Stimulated activated CD4-positive, alpha-beta T cell treated with anti-CD3 and anti-CD28 coated beads, Interleukin-15, amount 100 ng/mL, for 48 hours (primary cell): ENCODE measurements around the gene MPDU1.
"Not testable (repeated sequence)": the region's sequence is repeated elsewhere in the genome, so short reads cannot be mapped to it uniquely, and the experiment has no call there.

Experiments used
- DNase-seq, 2 donors: peaks; one replicate each; pipeline ENCODE4 v3.0.0-alpha.2; 2020; ENCODE audit warnings: low read depth in 2 of 2

Gene MPDU1

GRCh38 chr17:7614425-7615264 is 31.0 kb downstream of the MPDU1 start, which contains the start of gene FXR2:
Gene FXR2 (minus strand): TSS chr17:7614897. CDS start chr17:7614532, 365 bp downstream.
- DNase-seq, result peak; percentile 99

- no peak for DNase-seq
Measured at GRCh38 chr17:7615265-7615747, 31.7 kb downstream of the MPDU1 start.

DNA sequence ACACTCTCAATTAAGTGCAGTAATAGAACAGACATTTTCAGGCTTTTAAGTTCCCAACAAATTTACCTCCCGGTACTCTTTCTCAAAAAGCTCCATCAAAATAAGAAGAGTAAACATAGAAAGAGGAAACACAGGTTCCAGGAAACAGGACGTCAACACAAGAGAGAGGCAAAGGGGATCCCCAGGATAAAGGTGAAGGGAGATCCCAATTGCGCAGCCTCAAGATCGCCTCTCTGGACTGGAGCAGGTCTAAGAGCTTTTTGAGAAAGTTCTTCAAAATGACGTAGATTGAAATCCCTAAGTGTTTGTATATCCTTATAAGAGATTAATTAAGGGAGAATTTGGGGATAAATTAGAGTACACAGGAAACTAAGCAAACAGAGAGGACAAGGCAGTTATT is 35.0 kb downstream of the MPDU1 start:
- DNase-seq, result no peak

GRCh38 chr17:7620835-7621234 is 37.2 kb downstream of the MPDU1 start:
- no peak for DNase-seq

GRCh38 chr17:7623661-7624060 is 40.0 kb downstream of the MPDU1 start:
- no peak for DNase-seq

GRCh38 chr17:7625749-7626148 is 42.1 kb downstream of the MPDU1 start:
- DNase-seq, result not testable (repeated sequence)

DNA sequence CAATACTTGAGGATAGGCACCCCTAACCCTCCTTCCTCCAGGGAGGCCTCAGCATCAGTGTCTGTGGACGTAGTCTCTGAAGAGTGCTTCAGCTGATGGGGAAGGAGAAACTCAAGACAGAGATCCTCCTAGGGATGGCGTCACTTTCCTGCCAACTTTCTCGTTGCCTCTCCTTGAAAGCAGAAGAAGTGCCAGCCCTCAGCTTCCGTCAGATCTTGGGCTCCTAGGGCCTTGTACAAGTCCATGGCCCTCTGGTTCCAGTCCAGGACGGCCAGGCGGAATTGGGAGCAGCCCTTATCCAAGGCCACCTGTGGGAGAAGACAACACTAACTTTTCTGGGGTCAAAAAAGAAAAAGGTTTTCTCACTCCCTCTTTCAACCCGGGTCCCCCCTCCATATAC is 42.7 kb downstream of the MPDU1 start:
- no peak for DNase-seq

- no peak for DNase-seq
Measured at GRCh38 chr17:7626956-7627249, 43.3 kb downstream of the MPDU1 start.

GRCh38 chr17:7627250-7628121 is 43.8 kb downstream of the MPDU1 start, which contains the start of gene SAT2:
Gene SAT2 (minus strand): TSS chr17:7627821. CDS start chr17:7627635, 186 bp downstream.
- peak; percentile 71 to 86 for DNase-seq

GRCh38 chr17:7629939-7630571 is 46.4 kb downstream of the MPDU1 start, which contains the start of gene SHBG:
Gene SHBG (plus strand): TSS chr17:7630135. CDS start chr17:7630173, 38 bp downstream.
- no peak for DNase-seq

- no peak for DNase-seq
Measured at GRCh38 chr17:7631398-7632380, 48.0 kb downstream of the MPDU1 start.

DNA sequence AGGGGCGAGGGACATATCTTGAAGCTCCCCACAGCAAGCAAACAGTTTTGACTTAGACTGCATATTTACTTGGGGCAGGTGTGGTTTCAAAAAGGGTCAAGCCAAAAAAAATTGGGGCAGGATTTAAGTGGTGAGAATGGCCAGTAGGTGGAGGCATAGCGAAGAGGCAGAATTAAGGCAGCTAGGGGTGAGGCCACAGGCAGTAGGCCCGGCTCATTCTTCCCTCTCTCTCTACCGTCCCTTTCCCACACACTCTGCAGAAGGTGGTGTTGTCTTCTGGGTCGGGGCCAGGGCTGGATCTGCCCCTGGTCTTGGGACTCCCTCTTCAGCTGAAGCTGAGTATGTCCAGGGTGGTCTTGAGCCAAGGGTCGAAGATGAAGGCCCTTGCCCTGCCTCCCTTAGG is 48.8 kb downstream of the MPDU1 start:
- peak in 1 of 2 donors; percentile 18 for DNase-seq

DNA sequence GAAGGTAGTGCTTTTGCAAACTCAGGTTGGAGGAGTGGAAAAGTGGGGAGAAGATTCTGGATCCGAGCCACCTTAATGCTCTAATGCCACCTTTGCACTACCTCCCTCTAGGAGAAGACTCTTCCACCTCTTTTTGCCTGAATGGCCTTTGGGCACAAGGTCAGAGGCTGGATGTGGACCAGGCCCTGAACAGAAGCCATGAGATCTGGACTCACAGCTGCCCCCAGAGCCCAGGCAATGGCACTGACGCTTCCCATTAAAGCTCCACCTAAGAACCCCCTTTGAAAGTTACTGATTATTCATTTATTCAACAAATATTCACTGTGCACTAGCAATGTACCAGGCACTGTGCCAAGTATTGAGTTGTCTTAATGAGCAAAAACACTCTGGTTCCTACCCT is 49.4 kb downstream of the MPDU1 start:
- no peak for DNase-seq

GRCh38 chr17:7634384-7634783 is 50.7 kb downstream of the MPDU1 start:
- DNase-seq, result no peak

- no peak for DNase-seq
Measured at GRCh38 chr17:7636163-7636562, 52.5 kb downstream of the MPDU1 start.
